ENCODE measurements around the gene USO1. TPM values are rescaled to one million over a fixed set of nuclear protein-coding genes. Genes with fewer than 3 reads are reported as not detected.
"Not testable (repeated sequence)": the region's sequence is repeated elsewhere in the genome, so short reads cannot be mapped to it uniquely, and the experiment has no call there.

USO1 gene
- total and polyA plus RNA-seq, 2 experiments from 2014 or later = 74.2 to 117 TPM

- Histone ChIP-seq H3K4me3 (peak overlapping the region; percentile 87), H3K9me2 (ENCODE audit: insufficient read depth) (no peaks in the 10 kb centered on the region), H3K4me2 (ENCODE audit: unreplicated experiment) (peak overlapping the region; percentile 83), H3K79me2 (ENCODE audit: insufficient read depth) (peaks cover 81% of the 10 kb centered on the region), H3K9me3 (ENCODE audit: low read depth) (no peaks in the 10 kb centered on the region), H3F3A (ENCODE audit: insufficient read depth) (peaks cover 14% of the 10 kb centered on the region), H2AFZ (peak overlapping the region; percentile 62), H3K27ac (peak overlapping the region; percentile 97), H4K20me1 (ENCODE audit: insufficient read depth) (no peaks in the 10 kb centered on the region), H3K36me3 (ENCODE audit: low read depth) (no peaks in the 10 kb centered on the region), H3K4me1 (ENCODE audit: insufficient read depth) (peaks cover 38% of the 10 kb centered on the region), H3K27me3 (replicated peaks; ENCODE audit: insufficient read depth) (no peaks in the 10 kb centered on the region), H3K9ac (peak overlapping the region; percentile 99)
- TF ChIP-seq EZH2 (IDR thresholded peaks at IDR 0.05; ENCODE audit: insufficient read depth, poor library complexity, severe bottlenecking) (no peak), EZH2phosphoT487 (IDR thresholded peaks at IDR 0.05; ENCODE audit: insufficient read depth, low read depth) (no peak)
- peak; percentile 92 for DNase-seq
- WGBS, 2 experiments (ENCODE audit: low coverage in 1 of 2, low lambda C conversion rate in 2 of 2, missing lambda C conversion rate in 2 of 2) = 1% methylated on average over 45 to 49 of the region's 50 CpGs
- in situ Hi-C loops (cut with MboI) = no loop called here
Measured at GRCh38 chr4:75724867-75725724, 719 bp downstream of the USO1 start.

GRCh38 chr4:75725942-75726538 is 1.7 kb downstream of the USO1 start:
- in situ Hi-C loops (cut with MboI); H3K27me3 ChIP-seq (replicated peaks; ENCODE audit: insufficient read depth); H4K20me1 ChIP-seq (ENCODE audit: insufficient read depth); DNase-seq; H3K36me3 ChIP-seq (ENCODE audit: low read depth); H3K9me2 ChIP-seq (ENCODE audit: insufficient read depth); H3K9me3 ChIP-seq (ENCODE audit: low read depth): not testable (repeated sequence)
- WGBS, 2 experiments (ENCODE audit: low coverage in 1 of 2, low lambda C conversion rate in 2 of 2, missing lambda C conversion rate in 2 of 2) = 29 to 35% methylated on average over 17 to 20 of the region's 20 CpGs
- H3K4me2 ChIP-seq (ENCODE audit: unreplicated experiment) = peak overlapping the region; percentile 83
- H3K4me1 ChIP-seq (ENCODE audit: insufficient read depth) = peaks cover 43% of the 10 kb centered on the region
- peak overlapping the region; percentile 62 for H2AFZ ChIP-seq
- H3K9ac ChIP-seq = peak overlapping the region; percentile 99
- peaks cover 14% of the 10 kb centered on the region for H3F3A ChIP-seq (ENCODE audit: insufficient read depth)
- H3K27ac ChIP-seq = peak overlapping the region; percentile 97
- H3K79me2 ChIP-seq (ENCODE audit: insufficient read depth) = peaks cover 84% of the 10 kb centered on the region
- H3K4me3 ChIP-seq = peak overlapping the region; percentile 87

DNA sequence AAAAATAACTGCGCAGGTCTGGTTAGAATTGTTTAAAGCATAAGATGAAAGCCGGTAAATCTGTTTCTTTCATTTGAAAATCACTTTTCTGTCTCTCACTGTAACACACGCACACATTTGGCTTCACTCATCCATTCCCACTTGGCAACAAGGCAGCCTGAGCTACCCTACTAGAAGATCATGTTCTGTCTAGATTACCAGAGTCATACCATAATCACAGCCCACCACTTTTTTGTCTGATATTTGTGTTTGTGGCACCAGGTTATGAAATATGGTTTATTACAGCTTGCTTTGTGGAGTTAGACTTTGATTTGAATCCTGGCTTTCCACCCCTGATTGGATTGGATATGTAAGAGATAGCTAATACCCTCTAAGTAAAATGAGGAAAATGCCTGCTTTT is 2.2 kb downstream of the USO1 start:
- Histone ChIP-seq H3K27ac (peak overlapping the region; percentile 13; the same call in 1 of the 2 replicates), H3K9ac (peak overlapping the region; percentile 99), H4K20me1 (ENCODE audit: insufficient read depth) (no peaks in the 10 kb centered on the region)

DNA sequence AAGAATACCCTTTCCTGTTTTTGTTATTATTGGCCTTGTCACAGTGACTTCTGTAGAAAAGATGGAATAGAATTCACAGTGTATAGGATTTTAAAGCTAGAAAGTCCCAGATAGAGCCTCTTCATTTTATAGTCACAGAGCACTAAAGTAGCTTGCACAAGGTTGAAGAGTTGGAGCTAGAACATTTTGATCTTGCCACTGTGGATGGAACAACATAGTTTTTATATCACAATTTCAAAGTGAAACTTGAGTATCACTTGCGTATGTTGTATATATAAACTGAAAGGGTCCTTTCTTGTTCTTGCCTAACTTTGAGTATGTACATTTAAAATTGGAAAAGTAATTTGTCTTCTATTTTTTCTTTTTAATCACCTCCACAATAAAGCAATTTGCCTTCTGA is 2.7 kb downstream of the USO1 start:
- Histone ChIP-seq H3K4me2 (ENCODE audit: unreplicated experiment) (peak overlapping the region; percentile 83), H3K9me3 (ENCODE audit: low read depth) (no peaks in the 10 kb centered on the region), H3K4me1 (ENCODE audit: insufficient read depth) (peaks cover 43% of the 10 kb centered on the region), H2AFZ (no peak overlapping the region), H4K20me1 (ENCODE audit: insufficient read depth) (no peaks in the 10 kb centered on the region), H3K9ac (peak overlapping the region; percentile 99), H3K79me2 (ENCODE audit: insufficient read depth) (peaks cover 84% of the 10 kb centered on the region), H3K36me3 (ENCODE audit: low read depth) (no peaks in the 10 kb centered on the region), H3K4me3 (peak overlapping the region; percentile 87), H3K27ac (peak overlapping the region; percentile 13; the same call in 1 of the 2 replicates), H3K27me3 (replicated peaks; ENCODE audit: insufficient read depth) (no peaks in the 10 kb centered on the region), H3K9me2 (ENCODE audit: insufficient read depth) (no peaks in the 10 kb centered on the region), H3F3A (ENCODE audit: insufficient read depth) (peaks cover 16% of the 10 kb centered on the region)
- TF ChIP-seq EZH2 (IDR thresholded peaks at IDR 0.05; ENCODE audit: insufficient read depth, poor library complexity, severe bottlenecking) (no peak), EZH2phosphoT487 (IDR thresholded peaks at IDR 0.05; ENCODE audit: insufficient read depth, low read depth) (no peak)
- WGBS, 2 experiments (ENCODE audit: low coverage in 1 of 2, low lambda C conversion rate in 2 of 2, missing lambda C conversion rate in 2 of 2) = 97 to 100% methylated on average over 1 of the region's 1 CpG
- in situ Hi-C loops (cut with MboI) = no loop called here
- no peak for DNase-seq

More for the DNA sequence above, 2.2 kb downstream of the USO1 start:
- Histone ChIP-seq H3K79me2 (ENCODE audit: insufficient read depth) (peaks cover 84% of the 10 kb centered on the region), H3K4me1 (ENCODE audit: insufficient read depth) (peaks cover 43% of the 10 kb centered on the region), H3K4me2 (ENCODE audit: unreplicated experiment) (peak overlapping the region; percentile 83), H3F3A (ENCODE audit: insufficient read depth) (peaks cover 14% of the 10 kb centered on the region), H3K9me2 (ENCODE audit: insufficient read depth) (no peaks in the 10 kb centered on the region), H2AFZ (no peak overlapping the region), H3K27me3 (replicated peaks; ENCODE audit: insufficient read depth) (no peaks in the 10 kb centered on the region), H3K9me3 (ENCODE audit: low read depth) (no peaks in the 10 kb centered on the region), H3K4me3 (peak overlapping the region; percentile 87), H3K36me3 (ENCODE audit: low read depth) (no peaks in the 10 kb centered on the region)
- peak; percentile 47 for DNase-seq
- in situ Hi-C loops (cut with MboI) = no loop called here
- TF ChIP-seq EZH2 (IDR thresholded peaks at IDR 0.05; ENCODE audit: insufficient read depth, poor library complexity, severe bottlenecking) (no peak), EZH2phosphoT487 (IDR thresholded peaks at IDR 0.05; ENCODE audit: insufficient read depth, low read depth) (no peak)
- 36 to 50% methylated on average over 3 of the region's 3 CpGs for WGBS, 2 experiments (ENCODE audit: low coverage in 1 of 2, low lambda C conversion rate in 2 of 2, missing lambda C conversion rate in 2 of 2)
